Activated naive CD4-positive, alpha-beta T cell treated with anti-CD3 and anti-CD28 coated beads, Interleukin-2, amount 10 ng/mL, durations not matched to agents 5 hours and 36 hours (primary cell): Measurements from ENCODE around the gene TADA2B. TPM values are rescaled to one million over a fixed set of nuclear protein-coding genes. Genes with fewer than 3 reads are reported as not detected.

ENCODE experiments used
- total RNA-seq, 2 experiments: library from RNA; stranded (reverse); gene quantifications; one replicate each; pipeline ENCODE4 v1.2.3, GENCODE V29; 2021

The TADA2B gene
- 10 to 100 TPM; 24.2 to 26.3 TPM for total RNA-seq

GRCh38 chr4:7043284-7044136 is at the start of gene TADA2B:
TADA2B (plus strand) TSS chr4:7043372; CDS start chr4:7043580, 208 bp downstream.

GRCh38 chr4:7067452-7068278 is 24.5 kb downstream of the TADA2B start, which contains the start of gene GRPEL1:
GRPEL1 (minus strand) TSS chr4:7068064; CDS start chr4:7068032, 32 bp downstream.

Other genes starting within 250 kb of the TADA2B start
- 10 to 100 TPM; 53.1 to 53.5 TPM for gene TBC1D14, start 133.5 kb upstream of the TADA2B start, total RNA-seq
- 10 to 100 TPM; 33.3 to 34.6 TPM for gene GRPEL1, start 24.7 kb downstream of the TADA2B start, total RNA-seq
- gene SORCS2, start 149.2 kb downstream of the TADA2B start, total RNA-seq: not detected